ENCODE results near the gene LIN37.

- TF ChIP-seq CTCF (IDR thresholded peaks at IDR 0.05; ENCODE audit: extremely low read depth in 1 of 2, insufficient read depth in 1 of 2, low read depth in 1 of 2, low read length in 2 of 2) (no peak), POLR2AphosphoS5 (IDR thresholded peaks at IDR 0.05; ENCODE audit: insufficient read depth, low read depth, low read length) (no peak), GATA2 (IDR thresholded peaks at IDR 0.05; ENCODE audit: insufficient read depth, insufficient read length, low read depth, low read length) (no peak), FOS (IDR thresholded peaks at IDR 0.05; ENCODE audit: borderline replicate concordance, insufficient read depth, low read length) (no peak), MAX (IDR thresholded peaks at IDR 0.05; ENCODE audit: insufficient read depth, insufficient read length) (no peak), POLR2A (IDR thresholded peaks at IDR 0.05; ENCODE audit: low read depth, low read length) (no peak), EZH2 (IDR thresholded peaks at IDR 0.05; ENCODE audit: borderline replicate concordance, low read depth, low read length, severe bottlenecking) (no peak), MYC (IDR thresholded peaks at IDR 0.05; ENCODE audit: low read depth, low read length) (no peak), JUN (IDR thresholded peaks at IDR 0.05; ENCODE audit: borderline replicate concordance, insufficient read depth, insufficient read length, low read depth) (no peak)
Measured at GRCh38 chr19:35742121-35742724, 6.2 kb upstream of the LIN37 start, which contains the start of gene IGFLR1.

All from endothelial cell of umbilical vein (primary cell).